ENCODE measurements around the gene SLC19A1.
"Not testable (repeated sequence)": the region's sequence is repeated elsewhere in the genome, so short reads cannot be mapped to it uniquely, and the experiment has no call there.

Gene SLC19A1

GRCh38 chr21:45504516-45505415 is 37.5 kb downstream of the SLC19A1 start:
- no peak for DNase-seq (ENCODE audit: low spot score)

DNA sequence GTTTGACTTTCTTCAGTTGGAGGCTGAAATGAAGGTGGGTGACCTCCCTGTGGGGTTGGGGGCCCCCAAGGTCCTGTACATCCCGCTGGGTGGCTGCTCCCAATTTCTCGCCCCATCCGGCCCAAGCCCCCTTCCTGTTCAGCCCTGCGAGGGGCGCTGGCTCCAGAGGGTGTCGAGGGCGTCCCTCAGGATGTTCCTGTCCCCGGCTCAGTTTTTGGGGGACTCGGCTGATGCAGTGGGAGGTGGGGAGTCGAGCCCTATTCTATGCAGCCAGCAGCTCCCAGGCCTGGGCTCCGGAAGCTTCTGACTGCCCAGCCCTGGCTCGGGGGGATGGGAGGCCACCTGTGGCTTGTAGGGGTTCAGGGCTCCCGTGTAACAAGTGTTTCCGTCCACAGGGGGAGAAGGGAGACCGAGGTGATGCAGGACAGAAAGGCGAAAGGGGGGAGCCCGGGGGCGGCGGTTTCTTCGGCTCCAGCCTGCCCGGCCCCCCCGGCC is 38.2 kb downstream of the SLC19A1 start:
- DNase-seq (ENCODE audit: low spot score): no peak

- DNase-seq (ENCODE audit: low spot score): not testable (repeated sequence)
Measured at GRCh38 chr21:45503226-45503625, 39.0 kb downstream of the SLC19A1 start.

DNA sequence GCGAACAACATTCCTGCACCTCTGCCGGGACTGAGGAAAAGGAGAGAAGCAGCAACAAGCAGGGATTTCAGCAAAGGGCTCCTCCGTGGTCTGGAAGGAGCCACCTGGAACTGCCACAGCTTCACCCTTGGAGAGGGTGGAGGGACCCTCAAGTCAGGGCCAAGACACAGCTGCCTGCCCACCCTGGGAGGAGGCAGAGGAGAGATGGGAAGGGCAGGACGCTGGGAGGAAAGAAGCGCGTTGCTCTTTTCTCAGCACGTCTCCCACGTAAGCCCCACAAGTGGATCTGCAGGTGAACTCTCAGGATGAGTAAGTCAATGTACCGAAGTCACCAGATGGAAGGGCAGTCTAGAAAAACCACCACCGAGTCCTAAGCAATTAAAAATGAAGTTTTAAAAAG is 39.6 kb downstream of the SLC19A1 start:
- no peak for DNase-seq (ENCODE audit: low spot score)

GRCh38 chr21:45502006-45502345 is 40.3 kb downstream of the SLC19A1 start:
- DNase-seq (ENCODE audit: low spot score): no peak

GRCh38 chr21:45501081-45502005 is 40.9 kb downstream of the SLC19A1 start:
- DNase-seq (ENCODE audit: low spot score): not testable (repeated sequence)

DNA sequence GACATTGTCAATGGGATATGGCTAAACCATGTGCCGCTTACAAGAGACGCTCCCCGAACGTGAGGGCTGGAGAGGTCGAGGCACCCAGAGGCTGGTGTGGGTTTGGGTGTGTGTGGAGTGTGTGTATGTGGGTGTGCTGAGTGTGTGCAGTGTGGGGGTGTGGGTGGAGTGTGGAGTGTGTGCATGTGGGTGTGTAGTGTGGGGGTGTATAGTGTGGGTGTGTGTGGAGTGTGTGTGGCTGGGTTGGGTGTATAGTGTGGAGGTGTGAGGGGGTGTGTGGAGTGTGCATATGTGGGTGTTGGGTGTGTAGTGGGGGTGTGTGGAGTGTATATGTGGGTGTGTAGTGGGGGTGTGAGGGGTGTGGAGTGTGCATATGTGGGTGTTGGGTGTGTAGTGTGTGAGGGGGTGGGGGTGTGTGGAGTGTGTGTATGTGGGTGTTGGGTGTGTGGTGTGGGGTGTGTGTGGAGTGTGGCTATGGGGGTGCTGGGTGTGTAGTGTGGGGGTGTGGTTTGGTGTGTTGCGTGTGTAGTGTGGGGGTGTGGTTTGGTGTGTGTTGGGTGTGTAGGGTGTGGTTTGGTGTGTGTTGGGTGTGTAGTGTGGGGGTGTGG is 42.2 kb downstream of the SLC19A1 start:
- no peak for DNase-seq (ENCODE audit: low spot score)

DNA sequence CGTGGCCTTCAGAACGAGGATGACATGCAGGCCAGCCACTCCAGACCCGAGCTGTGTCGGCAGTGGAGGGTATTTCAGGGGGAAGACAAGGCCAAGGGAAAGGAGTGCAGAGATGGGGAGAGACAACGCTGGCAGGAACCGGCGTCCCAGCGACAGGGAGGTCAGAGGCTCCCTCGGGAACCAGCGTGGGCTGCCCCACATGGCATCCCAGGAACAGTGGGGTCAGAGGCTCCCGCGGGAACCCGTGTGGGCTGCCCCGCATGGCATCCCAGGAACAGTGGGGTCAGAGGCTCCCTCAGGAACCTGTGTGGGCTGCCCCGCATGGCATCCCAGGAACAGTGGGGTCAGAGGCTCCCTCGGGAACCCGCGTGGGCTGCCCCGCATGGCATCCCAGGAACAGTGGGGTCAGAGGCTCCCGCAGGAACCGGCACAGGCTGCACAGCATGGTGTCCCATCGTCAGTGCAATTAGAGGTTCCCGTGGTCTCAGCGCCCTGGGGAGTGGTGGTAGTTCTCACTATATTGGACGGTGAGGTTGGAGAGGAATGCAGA is 43.0 kb downstream of the SLC19A1 start:
- no peak for DNase-seq (ENCODE audit: low spot score)

DNA sequence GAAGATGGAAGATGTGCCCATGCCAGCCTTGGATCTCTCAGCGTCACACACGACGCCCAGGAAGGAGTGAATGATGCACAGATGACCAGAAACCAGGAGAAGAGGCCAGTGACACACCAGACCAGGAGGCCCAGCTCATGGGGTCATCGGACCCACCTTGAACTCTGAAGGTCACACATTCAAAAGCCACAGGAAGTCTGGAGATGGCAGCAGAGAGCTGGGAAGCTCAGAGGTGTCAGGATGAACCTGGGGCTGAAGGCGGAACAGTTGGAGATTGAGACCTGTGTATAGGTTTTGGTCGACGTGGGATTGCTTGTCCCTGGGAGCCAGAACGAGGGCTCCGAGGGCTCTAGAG is 43.6 kb downstream of the SLC19A1 start:
- no peak for DNase-seq (ENCODE audit: low spot score)

DNA sequence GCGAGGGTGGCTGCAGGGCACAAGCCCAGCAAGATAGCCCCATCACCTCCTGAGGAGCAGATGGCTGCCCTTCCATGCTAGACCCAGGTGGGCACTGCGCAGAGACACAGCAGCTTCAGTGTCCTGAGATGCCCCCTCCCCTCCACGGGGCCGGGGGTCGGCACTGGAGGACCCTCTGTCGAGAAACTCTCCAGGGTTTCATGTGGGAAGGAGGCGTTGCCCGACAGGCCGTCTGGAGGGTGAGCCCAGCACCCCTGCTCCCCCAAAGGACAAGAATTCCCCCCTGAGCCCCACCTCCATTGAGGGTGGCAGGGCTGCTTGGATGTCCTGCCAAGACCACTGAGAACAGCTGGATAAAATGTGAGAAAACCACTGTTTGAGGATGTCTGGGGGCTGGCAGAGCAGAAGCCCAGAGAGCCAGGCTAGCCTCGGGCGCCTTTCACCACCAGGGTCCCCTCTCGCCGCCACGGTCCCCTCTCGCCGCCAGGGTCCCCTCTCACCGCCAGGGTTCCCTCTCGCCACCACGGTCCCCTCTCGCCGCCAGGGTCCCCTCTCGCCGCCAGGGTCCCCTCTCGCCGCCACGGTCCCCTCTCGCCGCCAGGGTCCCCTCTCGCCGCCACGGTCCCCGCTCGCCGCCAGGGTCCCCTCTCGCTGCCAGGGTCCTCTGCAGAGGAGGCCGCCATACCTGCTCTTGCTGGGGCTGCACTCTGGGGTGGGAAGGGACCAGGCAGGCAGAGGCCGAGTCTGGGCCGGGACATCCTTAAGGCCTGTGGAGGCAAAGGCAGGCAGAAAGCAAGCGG is 44.2 kb downstream of the SLC19A1 start:
- DNase-seq (ENCODE audit: low spot score): no peak

DNA sequence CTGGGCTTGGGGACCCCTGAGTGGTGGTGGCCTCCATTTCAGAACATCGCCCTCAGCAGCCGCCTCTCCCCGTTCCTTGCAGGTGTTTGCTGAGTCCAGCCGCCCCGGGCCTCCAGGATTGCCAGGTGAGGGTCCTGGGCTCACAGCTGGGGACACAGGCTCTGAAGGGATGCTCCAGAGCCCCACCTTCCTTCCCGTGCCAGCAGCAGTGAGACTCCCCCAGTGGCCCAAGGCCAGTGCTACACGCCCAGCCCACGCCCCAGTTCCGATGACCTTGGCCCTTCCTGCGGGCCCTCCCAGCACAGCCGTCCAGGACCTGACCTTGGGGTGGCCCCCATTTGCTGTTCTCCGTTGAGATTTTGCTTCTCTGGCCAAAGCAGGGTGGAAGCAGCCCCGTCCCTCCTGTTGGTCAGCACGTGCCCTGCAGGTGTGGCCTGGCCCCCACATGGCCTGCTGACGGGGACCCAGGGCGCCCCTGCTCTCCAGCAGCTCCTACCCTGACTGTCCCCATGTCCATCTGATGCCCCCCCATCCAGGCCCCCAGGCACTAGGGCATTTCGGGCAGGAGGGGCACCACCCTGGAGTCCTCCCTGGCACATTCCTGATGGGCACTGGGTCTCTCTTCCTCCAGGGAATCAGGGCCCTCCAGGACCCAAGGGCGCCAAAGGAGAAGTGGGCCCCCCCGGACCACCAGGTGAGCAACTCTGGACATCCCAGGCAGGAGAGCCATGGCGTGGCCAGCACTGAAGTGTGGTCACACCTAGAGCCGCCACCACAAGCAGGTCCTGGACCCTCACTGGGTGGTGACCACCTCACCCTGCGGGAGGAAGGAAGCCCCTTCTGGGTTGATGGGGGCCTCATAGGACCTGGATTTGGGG is 45.0 kb downstream of the SLC19A1 start:
- DNase-seq (ENCODE audit: low spot score): no peak

DNA sequence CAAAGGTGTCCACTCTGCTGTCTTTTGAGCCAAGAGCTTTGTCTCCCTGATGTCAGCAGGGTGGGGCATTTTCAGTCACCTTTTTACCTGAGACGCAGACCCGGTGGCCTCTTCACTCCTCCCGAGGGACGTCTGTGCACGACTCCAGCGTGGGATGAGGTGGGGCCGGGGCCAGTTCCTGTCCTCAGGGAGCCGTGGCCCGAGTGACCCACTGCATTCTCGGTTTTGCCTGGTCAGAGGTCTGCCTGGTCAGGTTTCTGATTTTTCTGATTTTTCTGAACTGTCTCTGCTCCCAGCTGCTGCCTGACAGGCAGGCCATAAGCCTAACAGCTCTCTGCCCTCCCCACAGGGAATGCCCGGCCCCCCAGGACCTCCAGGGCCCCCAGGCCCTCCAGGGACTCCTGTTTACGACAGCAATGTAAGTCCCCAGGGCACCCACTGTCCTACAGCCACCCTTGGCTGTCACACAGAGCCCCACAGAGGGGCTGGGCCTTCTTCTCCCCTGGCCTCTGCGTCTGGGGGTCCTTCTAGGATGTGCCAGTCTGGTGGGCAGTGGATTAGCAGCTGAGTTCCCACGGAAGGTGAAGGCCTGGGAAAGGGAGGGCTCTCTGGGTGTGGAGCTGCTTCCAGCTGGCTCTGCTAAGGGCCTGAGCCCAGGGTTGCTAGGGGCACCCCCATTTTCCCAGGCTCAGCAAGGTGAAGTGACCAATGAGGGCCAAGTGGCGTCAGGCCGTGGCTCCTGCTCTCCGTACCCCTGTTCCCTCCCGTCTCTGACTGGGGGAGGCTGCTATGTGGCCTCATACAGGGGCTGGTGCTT is 45.9 kb downstream of the SLC19A1 start:
- DNase-seq (ENCODE audit: low spot score): no peak

GRCh38 chr21:45494851-45495680 is 47.2 kb downstream of the SLC19A1 start:
- DNase-seq (ENCODE audit: low spot score): no peak

GRCh38 chr21:45494135-45494850 is 47.9 kb downstream of the SLC19A1 start:
- no peak for DNase-seq (ENCODE audit: low spot score)

- DNase-seq (ENCODE audit: low spot score): no peak
Measured at GRCh38 chr21:45493401-45494001, 48.7 kb downstream of the SLC19A1 start.

DNA sequence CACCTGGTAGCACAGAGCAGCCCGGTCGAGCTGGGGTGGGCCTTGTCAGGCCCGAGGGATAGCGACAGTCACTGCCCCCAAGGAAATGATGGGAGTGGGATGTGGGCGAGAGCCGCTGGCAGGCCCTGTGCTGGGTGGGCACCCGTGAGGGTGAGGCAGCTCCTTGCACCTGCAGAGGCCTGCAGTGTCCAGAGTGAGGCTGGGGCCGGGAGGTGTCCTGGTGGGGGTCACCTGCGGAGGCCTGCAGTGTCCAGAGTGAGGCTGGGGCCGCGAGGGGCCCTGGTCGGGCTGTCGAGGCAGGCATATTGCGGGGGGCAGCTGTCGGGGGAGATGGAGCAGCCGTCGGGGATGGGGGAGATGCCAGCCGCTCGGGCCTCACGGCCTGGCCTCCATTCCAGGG is 49.5 kb downstream of the SLC19A1 start:
- DNase-seq (ENCODE audit: low spot score): no peak

DNA sequence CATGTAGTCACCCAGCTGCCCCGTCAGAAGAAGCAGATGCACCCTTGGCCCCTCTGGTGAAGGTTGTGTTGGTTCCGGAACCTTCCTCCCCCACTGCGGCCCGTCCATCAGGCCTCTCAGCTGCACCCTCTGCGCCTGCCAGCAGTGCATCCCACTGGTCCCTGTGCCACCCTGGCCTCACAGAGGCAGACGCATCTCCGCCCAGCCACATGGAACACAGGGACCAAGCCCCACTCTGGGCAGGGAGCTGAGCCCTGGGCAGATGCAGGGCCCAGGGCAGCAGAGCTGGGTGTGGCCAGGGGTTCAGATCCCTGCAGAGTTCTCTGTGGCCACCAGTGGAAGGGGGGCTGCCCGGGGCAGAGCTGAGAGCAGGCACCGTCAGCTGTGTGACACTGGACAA is 50.6 kb downstream of the SLC19A1 start:
- no peak for DNase-seq (ENCODE audit: low spot score)

Data from germinal center (tissue), 1 donor.